HS-27A (cell line): ENCODE results near the gene ZFAND2B.

Source experiments
- DNase-seq: peaks from one replicate; pipeline ENCODE4 v3.0.0-alpha.2; 2012; ENCODE audit warnings: low read depth, missing footprints

The ZFAND2B gene

GRCh38 chr2:219206328-219207133, at the start of gene ZFAND2B:
Gene ZFAND2B, plus strand, starts transcription at chr2:219206782. Its CDS starts 206 bp downstream, at chr2:219206988.
- peak; percentile 47 for DNase-seq

GRCh38 chr2:219157396-219157795, 49.2 kb upstream of the ZFAND2B start:
- no peak for DNase-seq

- DNase-seq: no peak
Measured at GRCh38 chr2:219158025-219158424, 48.6 kb upstream of the ZFAND2B start.

DNA sequence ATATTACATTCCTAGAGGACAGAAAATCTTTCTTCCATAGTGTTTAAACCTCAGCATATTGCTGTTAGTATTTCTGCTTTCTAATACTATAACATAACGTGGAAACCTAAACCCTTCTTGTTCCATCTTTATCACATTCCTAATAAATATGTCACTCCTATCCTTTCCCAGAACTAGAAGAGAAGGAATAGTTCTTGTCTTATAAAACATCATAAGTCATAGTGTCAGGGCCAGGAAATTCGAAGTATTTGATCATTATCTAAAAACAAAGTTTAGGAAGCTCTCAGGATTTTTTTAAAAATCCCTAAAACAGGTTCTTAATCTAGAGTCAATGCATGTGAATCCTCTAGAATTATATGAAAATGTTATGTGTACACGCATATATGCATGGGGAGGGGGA, 48.0 kb upstream of the ZFAND2B start:
- DNase-seq: no peak

DNA sequence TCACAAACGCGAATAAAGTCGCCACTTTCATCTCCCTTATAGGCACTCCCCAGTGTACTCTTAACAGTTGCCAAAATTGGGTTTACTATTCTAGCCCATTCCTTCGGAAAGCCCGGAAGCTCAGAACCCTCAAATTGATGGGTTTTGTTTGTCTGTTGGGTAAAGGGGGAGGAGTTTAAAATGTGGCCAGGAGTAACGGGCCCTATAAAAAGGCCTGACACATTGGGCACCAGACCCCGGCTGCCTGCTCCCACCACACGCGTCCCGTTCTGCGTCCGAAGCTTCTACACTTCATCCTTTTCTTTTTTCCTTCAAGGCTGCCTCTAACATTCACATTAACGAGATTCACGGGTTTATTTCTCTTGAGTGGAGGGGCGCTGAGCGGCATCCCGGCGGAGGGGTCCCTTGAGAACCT, 46.8 kb upstream of the ZFAND2B start:
- no peak for DNase-seq

DNA sequence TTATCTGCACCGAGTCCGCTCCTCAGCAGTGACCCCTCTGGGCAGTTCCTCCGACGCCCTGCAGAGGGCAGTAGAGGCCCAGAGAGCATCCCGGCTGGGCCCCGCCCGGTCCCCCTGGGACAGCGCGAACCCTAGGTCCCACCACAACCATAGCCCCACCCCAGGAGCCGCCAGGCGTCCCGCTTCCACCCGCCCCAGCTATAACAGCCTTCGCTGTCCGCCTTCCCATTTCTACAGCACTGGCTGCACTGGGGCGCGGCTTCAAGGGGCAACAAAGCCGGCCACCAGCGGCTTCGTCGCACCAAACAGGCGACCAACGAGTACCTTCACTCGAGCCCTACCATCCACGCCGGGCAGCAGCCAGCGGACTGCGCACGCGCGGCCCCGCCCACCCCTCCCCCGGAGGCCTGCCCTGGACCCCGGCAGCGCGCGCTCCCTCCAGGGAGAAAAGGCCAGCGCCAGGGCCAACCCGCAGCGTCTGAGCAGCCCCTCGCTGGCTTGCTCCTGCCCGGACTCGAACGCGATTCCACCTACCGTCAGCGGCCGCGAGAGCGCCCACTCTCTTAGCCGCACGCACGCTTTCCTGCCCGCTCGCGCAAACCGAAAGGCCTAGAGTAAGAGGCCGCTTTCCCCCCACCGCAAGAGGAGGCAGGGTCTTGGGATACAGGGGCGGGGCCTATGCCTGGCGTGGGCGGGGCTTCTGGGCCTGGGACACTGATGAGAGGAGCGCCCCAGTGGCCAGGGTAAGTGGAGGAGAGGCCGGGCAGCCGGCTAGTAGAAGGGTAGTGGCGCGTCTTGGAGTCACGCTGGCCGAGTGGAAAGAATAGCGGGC, 46.2 kb upstream of the ZFAND2B start, which contains the start of gene NHEJ1:
Gene NHEJ1, minus strand, starts transcription at position 630 of the 832 bp plus-strand sequence. CDS start 2,453 bp downstream, outside the sequence.
- DNase-seq: no peak

DNA sequence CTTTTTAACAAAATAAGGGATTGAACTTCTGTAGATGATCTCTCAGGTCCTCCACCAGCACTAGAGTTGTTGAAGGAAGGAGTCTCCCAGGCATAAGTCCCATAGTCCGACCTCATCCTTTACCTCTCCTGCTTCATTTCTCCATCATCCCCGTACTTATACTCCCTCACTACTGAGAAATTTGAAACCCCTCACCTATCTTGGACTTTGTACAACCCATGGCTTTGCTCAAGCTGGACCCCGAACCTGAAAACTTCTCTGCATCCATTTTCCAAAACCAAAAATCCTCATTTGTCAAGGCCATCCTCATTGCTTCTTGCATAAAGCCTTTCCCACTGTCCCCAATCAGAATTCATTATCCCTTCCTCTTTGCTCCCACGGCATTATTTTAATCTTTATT, 45.5 kb upstream of the ZFAND2B start:
- no peak for DNase-seq

- DNase-seq: no peak
Measured at GRCh38 chr2:219163156-219163555, 43.4 kb upstream of the ZFAND2B start.

DNA sequence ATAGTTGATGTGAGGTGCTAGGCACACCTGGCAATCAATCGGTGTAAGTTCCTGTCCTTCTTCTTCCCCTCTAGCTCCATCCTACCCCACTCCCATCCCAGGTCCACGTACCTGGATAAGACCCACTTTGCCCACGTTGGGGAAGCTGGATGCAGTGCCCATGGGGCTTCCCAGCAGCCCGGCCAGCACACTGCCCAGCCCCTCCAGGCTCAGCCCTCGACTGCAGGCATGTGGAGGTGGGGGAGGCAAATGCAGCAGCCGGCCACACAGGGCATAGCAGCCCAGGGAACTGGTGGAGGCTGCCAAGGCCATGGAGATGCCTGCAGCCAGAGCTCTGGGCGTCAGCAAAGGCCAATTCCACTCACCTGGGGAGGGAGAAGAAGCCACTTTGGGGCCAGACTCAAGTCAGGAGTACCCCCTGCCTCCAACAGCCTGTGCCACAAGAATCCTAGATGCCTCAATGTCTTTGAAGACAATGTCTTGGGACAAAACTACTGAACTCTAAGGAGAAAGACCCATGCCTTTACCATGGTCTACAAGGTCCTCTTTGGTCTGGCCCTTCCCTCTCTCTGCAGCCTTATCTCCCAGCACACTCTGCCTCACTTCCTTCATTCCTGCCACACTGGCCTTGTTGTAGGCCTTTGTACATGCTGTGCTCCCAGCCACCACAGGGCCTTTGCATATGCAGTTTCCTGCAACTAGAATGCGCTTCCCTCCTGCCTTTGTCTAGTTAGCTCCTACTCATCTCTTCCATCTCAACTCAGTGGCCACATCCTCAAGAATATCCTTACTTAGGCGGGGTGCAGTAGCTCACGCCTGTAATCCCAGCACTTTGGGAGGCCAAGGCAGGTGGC, 41.3 kb upstream of the ZFAND2B start:
- DNase-seq: no peak

DNA sequence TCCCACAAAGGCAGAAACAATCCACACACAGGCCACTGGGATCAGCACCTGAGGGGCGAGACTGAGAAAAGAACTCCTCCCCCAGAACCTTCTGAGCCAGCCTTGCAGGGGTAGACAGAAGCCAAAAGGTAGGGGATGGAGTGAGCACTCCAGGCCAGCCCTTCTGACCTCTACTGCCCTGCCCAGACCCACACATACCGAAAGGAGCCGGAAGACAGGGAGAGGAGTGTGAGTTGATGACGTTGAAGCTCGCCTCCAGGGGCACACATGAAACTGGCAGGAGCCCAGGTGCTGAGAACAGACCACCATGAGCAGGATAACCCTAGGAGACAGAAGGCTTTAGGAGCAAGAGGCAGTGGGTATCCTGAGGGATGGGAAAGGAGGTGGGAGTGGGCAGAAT, 38.6 kb upstream of the ZFAND2B start:
- no peak for DNase-seq

- DNase-seq: no peak
Measured at GRCh38 chr2:219168526-219168925, 38.1 kb upstream of the ZFAND2B start.

DNA sequence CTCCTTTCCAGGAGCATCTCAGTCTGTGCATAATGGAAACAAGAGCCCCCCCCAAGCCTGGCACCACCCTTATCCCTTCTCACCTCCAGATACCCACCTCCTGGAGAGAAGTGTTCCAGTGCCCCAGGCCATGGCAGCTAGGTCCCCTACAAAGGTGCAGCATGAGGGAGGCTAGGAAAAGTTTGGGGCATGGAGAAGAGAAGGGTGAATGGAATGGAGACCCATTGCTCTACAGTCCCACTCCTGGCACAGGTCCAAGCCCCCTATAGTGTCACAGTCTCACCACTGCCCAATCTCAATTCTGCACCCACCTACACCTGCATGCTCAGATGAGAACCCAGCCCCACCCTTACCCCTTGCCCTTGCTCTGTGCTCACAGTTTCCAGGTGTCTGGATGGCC, 37.6 kb upstream of the ZFAND2B start:
- DNase-seq: no peak

GRCh38 chr2:219169930-219170654, 36.5 kb upstream of the ZFAND2B start, which contains the start of gene SLC23A3:
Gene SLC23A3, minus strand, starts transcription at chr2:219170029. Its CDS starts 45 bp downstream, at chr2:219169984.
- DNase-seq: no peak

- DNase-seq: no peak
Measured at GRCh38 chr2:219171231-219171651, 35.3 kb upstream of the ZFAND2B start.

- DNase-seq: no peak
Measured at GRCh38 chr2:219172231-219173154, 34.1 kb upstream of the ZFAND2B start.

DNA sequence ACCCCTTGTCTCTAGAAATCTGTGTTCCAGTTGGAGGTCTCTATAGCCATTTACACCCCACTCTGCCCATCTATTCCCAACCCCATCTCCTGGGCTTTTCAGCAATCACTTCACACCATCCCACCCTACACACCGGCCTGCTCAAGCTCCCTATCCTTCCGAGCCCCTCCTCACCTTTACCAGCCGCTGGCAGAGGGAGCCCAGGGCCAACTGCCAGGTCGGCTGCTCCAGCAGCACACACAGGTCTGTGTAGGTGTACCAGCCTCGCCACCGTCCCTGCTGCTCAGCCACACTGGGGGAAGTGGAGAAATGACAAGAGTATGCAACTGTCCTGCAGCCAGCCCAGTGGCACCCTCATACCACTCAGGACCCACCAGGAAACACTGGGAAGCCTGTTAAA, 33.4 kb upstream of the ZFAND2B start:
- no peak for DNase-seq

DNA sequence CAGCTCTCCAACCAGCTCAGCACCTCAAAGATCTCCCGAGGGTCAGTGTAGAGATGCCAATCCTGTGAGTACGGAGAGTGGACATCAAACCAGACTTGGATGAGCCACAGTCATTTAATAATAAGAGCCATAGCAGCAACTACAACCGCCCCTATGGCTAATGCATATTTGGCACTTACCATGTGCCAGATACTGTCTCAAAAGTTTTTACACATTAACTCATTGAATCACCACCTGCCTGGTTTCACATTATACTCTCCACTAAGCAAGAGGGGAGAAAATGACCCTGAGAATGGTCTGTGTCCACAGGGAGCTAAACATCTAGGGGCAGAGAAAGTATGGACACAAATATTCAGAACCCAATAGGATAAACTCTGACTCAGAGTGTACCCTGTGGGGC, 32.4 kb upstream of the ZFAND2B start:
- no peak for DNase-seq

- DNase-seq: no peak
Measured at GRCh38 chr2:219174801-219175200, 31.8 kb upstream of the ZFAND2B start.

GRCh38 chr2:219175486-219175885, 31.1 kb upstream of the ZFAND2B start:
- no peak for DNase-seq
